Lower lobe of right lung (tissue), 2 donors: ENCODE data around the gene ANKRD28. TPM values are rescaled to one million over a fixed set of nuclear protein-coding genes. Genes with fewer than 3 reads are reported as not detected.
A peak's percentile ranks its signal among the peaks of the same experiment; 100 is the strongest.
"Not testable (repeated sequence)": the region's sequence is repeated elsewhere in the genome, so short reads cannot be mapped to it uniquely, and the experiment has no call there.

Experiments
- ATAC-seq, 2 donors: fragments of 200-7000 bp; cut with Tn5 transposase; one replicate each; pipeline ENCODE4 v1.9.1; 2020 to 2022; ENCODE audit warnings: mild to moderate bottlenecking in 2 of 2, moderate library complexity in 2 of 2
- DNase-seq: peaks from one replicate; pipeline ENCODE4 v3.0.0-alpha.2; 2020
- H3K27ac ChIP-seq: fragments of 200-600 bp; one replicate; pipeline ENCODE4 v1.8.0; 2022
- H3K27me3 ChIP-seq: fragments of 200-600 bp; one replicate; pipeline ENCODE4 v1.8.0; 2022; ENCODE audit warnings: low read depth
- H3K36me3 ChIP-seq: fragments of 200-600 bp; one replicate; pipeline ENCODE4 v1.8.0; 2022; ENCODE audit warnings: mild to moderate bottlenecking
- H3K4me1 ChIP-seq: fragments of 200-600 bp; one replicate; pipeline ENCODE4 v1.8.0; 2022
- H3K4me3 ChIP-seq: fragments of 200-600 bp; one replicate; pipeline ENCODE4 v1.8.0; 2022; ENCODE audit warnings: mild to moderate bottlenecking
- H3K9me3 ChIP-seq: fragments of 200-600 bp; one replicate; pipeline ENCODE4 v1.8.0; 2022
- CTCF ChIP-seq: fragments of 200-600 bp; IDR thresholded peaks from one replicate; pipeline ENCODE4 v1.8.0; 2022; ENCODE audit warnings: antibody characterized with exemption, mild to moderate bottlenecking
- intact Hi-C: fragments of 100-400 bp; cut with DNase I; formaldehyde crosslinking; loops from one replicate; pipeline ENCODE4 v1.11.0; 2022
- total RNA-seq: library from RNA; stranded (reverse); fragmentation: NEBNext Ultra II Directional; extraction: Animal tissue kit (Norgen Biotek cat#: 25700); gene quantifications from one replicate; pipeline ENCODE4 v1.2.1, GENCODE V29; 2021
- donor health status: DM: no; HTN: yes; CAD: no; lungs with severe emphysema.

Gene ANKRD28
- total RNA-seq, 1 donor from 2014 or later = 57.2 TPM

- Histone ChIP-seq H3K36me3 (peaks cover 7% of the 10 kb centered on the region), H3K4me3 (no peak overlapping the region), H3K27ac (no peak overlapping the region), H3K9me3 (no peaks in the 10 kb centered on the region), H3K4me1 (peaks cover 9% of the 10 kb centered on the region), H3K27me3 (no peaks in the 10 kb centered on the region)
- TF ChIP-seq CTCF = no peak
- intact Hi-C loops = no loop called here
- ATAC-seq (no peak), DNase-seq (no peak)
Observed at GRCh38 chr3:15750143-15750542, 47.6 kb downstream of the ANKRD28 start.

DNA sequence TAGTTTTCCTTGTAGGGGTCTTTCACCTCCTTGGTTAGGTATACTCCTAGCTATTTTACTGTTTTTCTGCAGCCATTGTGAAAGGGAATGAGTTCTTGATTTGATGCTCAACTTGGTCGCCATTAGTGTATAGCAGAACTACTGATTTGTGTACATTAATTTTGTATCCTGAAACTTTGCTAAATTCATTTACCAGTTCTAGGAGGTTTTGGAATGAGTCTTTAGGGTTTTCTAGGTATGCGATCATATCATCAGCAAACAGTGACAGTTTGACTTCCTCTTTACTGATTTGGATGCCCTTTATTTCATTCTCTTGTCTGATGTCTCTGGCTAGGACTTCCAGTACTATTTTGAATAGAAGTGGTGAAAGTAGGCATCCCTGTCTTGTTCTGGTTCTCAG is 51.9 kb downstream of the ANKRD28 start:
- H3K4me1 ChIP-seq, H3K36me3 ChIP-seq, H3K4me3 ChIP-seq, H3K27me3 ChIP-seq, intact Hi-C loops, ATAC-seq, DNase-seq, H3K9me3 ChIP-seq, H3K27ac ChIP-seq: not testable (repeated sequence)

DNA sequence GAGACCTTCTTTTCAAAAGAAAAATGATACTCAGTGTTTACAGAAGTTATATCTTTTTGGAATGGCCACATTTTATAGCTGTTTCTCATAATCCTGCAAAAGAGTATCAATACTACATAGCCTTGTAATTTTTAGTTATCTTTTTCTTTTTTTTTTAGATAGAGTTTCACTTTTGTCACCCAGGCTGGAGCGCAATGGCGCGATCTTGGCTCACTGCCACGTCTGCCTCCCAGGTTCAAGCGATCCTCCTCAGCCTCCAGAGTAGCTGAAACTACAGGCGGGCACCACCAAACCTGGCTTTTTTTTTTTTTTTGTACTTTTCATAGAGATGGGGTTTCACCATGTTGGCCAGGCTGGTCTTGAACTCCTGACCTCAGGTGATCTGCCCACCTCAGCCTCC is 53.6 kb downstream of the ANKRD28 start:
- intact Hi-C loops = no loop called here
- ATAC-seq = peak in 1 of 2 donors; percentile 15
- no peak for TF ChIP-seq CTCF
- H3K27ac ChIP-seq = no peak overlapping the region
- H3K9me3 ChIP-seq = peaks cover 1% of the 10 kb centered on the region
- H3K4me3 ChIP-seq = no peak overlapping the region
- H3K27me3 ChIP-seq = no peaks in the 10 kb centered on the region
- H3K4me1 ChIP-seq = no peaks in the 10 kb centered on the region
- no peaks in the 10 kb centered on the region for H3K36me3 ChIP-seq
- no peak for DNase-seq

DNA sequence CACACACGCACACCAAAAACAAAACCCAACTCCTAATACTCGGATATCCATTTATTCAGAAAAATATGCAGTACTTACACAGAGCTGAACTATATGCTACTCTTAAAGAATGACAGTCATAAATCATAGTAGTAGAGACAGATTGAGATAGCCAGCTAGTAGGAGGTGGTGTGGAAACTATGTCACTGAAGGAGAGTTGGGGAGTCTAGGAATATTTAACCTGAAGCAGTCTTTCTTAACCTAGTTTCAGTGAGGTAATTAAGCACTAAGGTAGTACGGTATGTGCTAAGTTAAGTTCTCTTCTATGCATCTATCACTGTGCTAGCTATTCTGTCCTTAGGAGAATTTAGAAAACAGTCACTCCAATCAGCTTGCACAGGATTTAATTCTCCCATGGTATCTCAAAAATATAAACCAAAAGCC is 54.2 kb downstream of the ANKRD28 start:
- ATAC-seq = peak; percentile 54 to 62
- H3K36me3 ChIP-seq = no peaks in the 10 kb centered on the region

DNA sequence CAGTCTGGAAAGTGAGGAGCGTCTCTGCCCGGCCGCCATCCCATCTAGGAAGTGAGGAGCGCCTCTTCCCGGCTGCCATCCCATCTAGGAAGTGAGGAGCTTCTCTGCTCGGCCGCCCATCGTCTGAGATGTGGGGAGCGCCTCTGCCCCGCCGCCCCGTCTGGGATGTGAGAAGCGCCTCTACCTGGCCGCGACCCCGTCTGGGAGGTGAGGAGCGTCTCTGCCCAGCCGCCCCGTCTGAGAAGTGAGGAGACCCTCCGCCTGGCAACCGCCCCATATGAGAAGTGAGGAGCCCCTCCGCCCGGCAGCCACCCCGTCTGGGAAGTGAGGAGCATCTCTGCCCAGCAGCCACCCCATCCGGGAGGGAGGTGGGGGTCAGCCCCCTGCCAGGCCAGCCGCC is 55.5 kb downstream of the ANKRD28 start:
- H3K36me3 ChIP-seq, ATAC-seq, H3K4me1 ChIP-seq, DNase-seq, H3K27ac ChIP-seq, intact Hi-C loops, H3K27me3 ChIP-seq, H3K4me3 ChIP-seq: not testable (repeated sequence)
- H3K9me3 ChIP-seq = peaks cover 11% of the 10 kb centered on the region

More for the DNA sequence above, 54.2 kb downstream of the ANKRD28 start:
- no peak for DNase-seq
- Histone ChIP-seq H3K9me3 (peaks cover 7% of the 10 kb centered on the region), H3K4me3 (no peak overlapping the region), H3K27ac (no peak overlapping the region), H3K4me1 (no peaks in the 10 kb centered on the region), H3K27me3 (no peaks in the 10 kb centered on the region)
- intact Hi-C loops = no loop called here
- TF ChIP-seq CTCF = no peak

DNA sequence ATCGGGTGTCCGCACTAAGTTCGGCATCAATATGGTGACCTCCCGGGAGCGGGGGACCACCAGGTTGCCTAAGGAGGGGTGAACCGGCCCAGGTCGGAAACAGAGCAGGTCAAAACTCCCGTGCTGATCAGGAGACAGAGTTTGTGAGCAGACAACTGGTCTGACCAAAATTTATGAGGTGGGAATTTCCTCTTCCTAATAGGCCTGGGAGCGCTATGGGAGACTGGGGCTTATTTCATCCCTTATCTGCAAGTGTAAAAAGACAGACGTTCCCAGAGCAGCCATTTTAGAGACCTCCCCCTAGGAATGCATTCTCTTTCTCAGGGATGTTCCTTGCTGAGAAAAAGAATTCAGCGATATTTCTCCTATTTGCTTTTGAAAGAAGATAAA is 59.2 kb downstream of the ANKRD28 start:
- DNase-seq, H3K4me3 ChIP-seq, H3K27ac ChIP-seq, H3K4me1 ChIP-seq, ATAC-seq, H3K27me3 ChIP-seq, intact Hi-C loops: not testable (repeated sequence)
- Histone ChIP-seq H3K9me3 (peaks cover 11% of the 10 kb centered on the region), H3K36me3 (peaks cover 17% of the 10 kb centered on the region)

DNA sequence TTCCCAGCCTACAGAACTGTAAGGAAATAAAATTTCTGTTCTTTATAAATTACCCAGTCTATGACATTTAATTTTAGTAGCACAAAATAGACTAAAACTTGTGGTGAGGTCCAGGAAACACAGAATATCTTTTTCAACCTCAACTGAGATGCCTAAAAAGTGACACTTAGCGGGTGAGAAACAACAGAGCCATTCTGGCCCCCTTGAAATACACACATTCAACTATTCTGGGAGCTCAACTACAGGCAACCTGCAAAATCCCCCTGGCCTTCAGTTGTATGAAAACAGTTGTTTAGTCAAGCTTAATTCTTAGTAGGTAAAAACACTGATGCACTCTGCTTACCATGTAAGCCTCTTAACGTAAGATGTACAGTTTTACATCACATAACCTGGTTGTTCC is 66.8 kb downstream of the ANKRD28 start:
- intact Hi-C loops = no loop called here
- no peak overlapping the region for H3K27ac ChIP-seq
- no peak overlapping the region for H3K4me3 ChIP-seq
- no peaks in the 10 kb centered on the region for H3K9me3 ChIP-seq
- H3K27me3 ChIP-seq = no peaks in the 10 kb centered on the region
- no peak for ATAC-seq
- peaks cover 55% of the 10 kb centered on the region for H3K36me3 ChIP-seq
- no peaks in the 10 kb centered on the region for H3K4me1 ChIP-seq
- DNase-seq = no peak
- no peak for TF ChIP-seq CTCF
